Endodermal cell (in vitro differentiated cells): Measurements from ENCODE around the gene ATP6V0B. TPM values are rescaled to one million over a fixed set of nuclear protein-coding genes. Genes with fewer than 3 reads are reported as not detected.

ENCODE experiments used
- DNase-seq: peaks from one replicate; pipeline ENCODE4 v3.0.0-alpha.2; 2017
- H3K27ac ChIP-seq: 2 replicates; pipeline ENCODE4 v1.5.1; 2013; ENCODE audit warnings: mild to moderate bottlenecking, low read depth, low read length, moderate library complexity
- H3K27me3 ChIP-seq: 2 replicates; pipeline ENCODE4 v1.6.1; 2013; ENCODE audit warnings: mild to moderate bottlenecking, low read length, moderate library complexity; ENCODE audit not compliant: insufficient read depth, control insufficient read depth, poor library complexity, severe bottlenecking
- H3K36me3 ChIP-seq: 2 replicates; pipeline ENCODE4 v1.7.0; 2013; ENCODE audit warnings: mild to moderate bottlenecking, low read length, moderate library complexity; ENCODE audit not compliant: control insufficient read depth, insufficient read depth
- H3K4me1 ChIP-seq: one replicate; pipeline ENCODE4 v1.7.0; 2013; ENCODE audit warnings: low read length; ENCODE audit not compliant: control insufficient read depth, insufficient read depth
- H3K4me3 ChIP-seq: 2 replicates; pipeline ENCODE4 v1.5.1; 2013; ENCODE audit warnings: mild to moderate bottlenecking, low read length, moderate library complexity
- H3K9ac ChIP-seq: 2 replicates; pipeline ENCODE4 v1.6.1; 2013; ENCODE audit warnings: mild to moderate bottlenecking, low read length, moderate library complexity; ENCODE audit not compliant: poor library complexity, severe bottlenecking; ENCODE audit errors: extremely low read depth
- H3K9me3 ChIP-seq: 2 replicates; pipeline ENCODE4 v1.6.1; 2013; ENCODE audit warnings: mild to moderate bottlenecking, low read length, moderate library complexity; ENCODE audit not compliant: control insufficient read depth
- H3K27ac Mint-ChIP-seq: 2 replicates; pipeline ENCODE4 v1.8.0; 2020; ENCODE audit warnings: mixed read lengths
- H3K27me3 Mint-ChIP-seq: 2 replicates; pipeline ENCODE4 v1.8.0; 2021; ENCODE audit warnings: mild to moderate bottlenecking, mixed read lengths; ENCODE audit not compliant: insufficient read depth
- H3K36me3 Mint-ChIP-seq: 2 replicates; pipeline ENCODE4 v1.8.0; 2020; ENCODE audit warnings: low read depth, mixed read lengths
- H3K4me1 Mint-ChIP-seq: 2 replicates; pipeline ENCODE4 v1.8.0; 2020; ENCODE audit warnings: mixed read lengths
- H3K4me3 Mint-ChIP-seq: 2 replicates; pipeline ENCODE4 v1.8.0; 2020; ENCODE audit warnings: mild to moderate bottlenecking, moderate library complexity, mixed read lengths
- H3K9me3 Mint-ChIP-seq: 2 replicates; pipeline ENCODE4 v1.8.0; 2020; ENCODE audit warnings: mild to moderate bottlenecking, mixed read lengths
- CTCF ChIP-seq: fragments of 200-600 bp; sonication (generic); conservative IDR thresholded peaks from 2 replicates; pipeline ENCODE4 v1.5.0; 2021; ENCODE audit warnings: antibody characterized with exemption, mild to moderate bottlenecking
- WGBS, 2 experiments: methylation state at CpG; one replicate each; pipeline versions ENCODE4 v1.1.5 to v1.1.7; 2013; ENCODE audit warnings: missing lambda C conversion rate in 2 of 2, mixed read lengths in 1 of 2; ENCODE audit not compliant: insufficient coverage in 1 of 2, insufficient read length in 1 of 2; 5-methylcytosine and 5-hydroxymethylcytosine counted together
- total RNA-seq, 2 donors: library from RNA; stranded (reverse); fragmentation: NEBNext Ultra II Directional in 1 of 2; extraction: Animal tissue kit (Norgen Biotek cat#: 25700) in 1 of 2; gene quantifications; 2 replicates in 1 of 2; 3 replicates in 1 of 2; pipeline ENCODE4 v1.2.1, GENCODE V29; 2021

The ATP6V0B gene
- total RNA-seq, 2 donors from 2014 or later, result 108 to 116 TPM

- peak overlapping the region; percentile 62 for H3K4me3 Mint-ChIP-seq
- H3K4me3 ChIP-seq, result peak overlapping the region; percentile 73
- peaks cover 16% of the 10 kb centered on the region for H3K4me1 Mint-ChIP-seq
- no peak for TF ChIP-seq CTCF
- H3K27me3 Mint-ChIP-seq, result peaks cover 28% of the 10 kb centered on the region
- no peaks in the 10 kb centered on the region for H3K36me3 ChIP-seq
- no peaks in the 10 kb centered on the region for H3K36me3 Mint-ChIP-seq
- H3K9ac ChIP-seq, result no peak overlapping the region
- WGBS, 2 experiments, result 40 to 48% methylated on average over 5 to 8 of the region's 8 CpGs
- no peaks in the 10 kb centered on the region for H3K9me3 ChIP-seq
- no peaks in the 10 kb centered on the region for H3K4me1 ChIP-seq
- no peak for DNase-seq
- no peak overlapping the region for H3K27ac Mint-ChIP-seq
- H3K27me3 ChIP-seq, result peaks cover 34% of the 10 kb centered on the region
- H3K9me3 Mint-ChIP-seq, result no peaks in the 10 kb centered on the region
- no peak overlapping the region for H3K27ac ChIP-seq
These were observed 41.9 kb upstream of the ATP6V0B start for GRCh38 chr1:43932786-43933385.

- Histone ChIP-seq H3K4me3 (peak within 1 kb of the TSS; percentile 73), H3K27ac (no peak within 1 kb of the TSS), H3K4me1 (no peaks in the 10 kb centered on the region), H3K36me3 (no peaks in the 10 kb centered on the region), H3K9me3 (no peaks in the 10 kb centered on the region), H3K27me3 (peaks cover 34% of the 10 kb centered on the region), H3K9ac (no peak within 1 kb of the TSS)
- WGBS, 2 experiments, result 9 to 12% methylated on average over 20 to 42 of the region's 42 CpGs
- H3K4me1 Mint-ChIP-seq, result peaks cover 16% of the 10 kb centered on the region
- peak within 1 kb of the TSS; percentile 62 for H3K4me3 Mint-ChIP-seq
- peak; percentile 91 for DNase-seq
- TF ChIP-seq CTCF, result no peak
- H3K9me3 Mint-ChIP-seq, result no peaks in the 10 kb centered on the region
- no peaks in the 10 kb centered on the region for H3K36me3 Mint-ChIP-seq
- H3K27me3 Mint-ChIP-seq, result peaks cover 34% of the 10 kb centered on the region
- H3K27ac Mint-ChIP-seq, result peak within 1 kb of the TSS; percentile 61
These were observed 41.2 kb upstream of the ATP6V0B start, which contains the start of gene ARTN for GRCh38 chr1:43933386-43934100. Gene ARTN (plus strand): TSS chr1:43933801. CDS start chr1:43935657, 1,856 bp downstream.

GRCh38 chr1:43934101-43934985 lies 40.4 kb upstream of the ATP6V0B start:
- TF ChIP-seq CTCF, result peak; percentile 91
- DNase-seq, result peak; percentile 95
- Histone ChIP-seq H3K27ac (no peak overlapping the region), H3K9ac (no peak overlapping the region), H3K4me1 (no peaks in the 10 kb centered on the region), H3K4me3 (no peak overlapping the region), H3K27me3 (peaks cover 34% of the 10 kb centered on the region), H3K36me3 (no peaks in the 10 kb centered on the region), H3K9me3 (no peaks in the 10 kb centered on the region)
- Mint-ChIP-seq H3K36me3 (no peaks in the 10 kb centered on the region), H3K4me3 (peak overlapping the region; percentile 62), H3K27ac (peak overlapping the region; percentile 61), H3K27me3 (peaks cover 39% of the 10 kb centered on the region), H3K4me1 (peaks cover 16% of the 10 kb centered on the region), H3K9me3 (no peaks in the 10 kb centered on the region)
- WGBS, 2 experiments, result 65 to 71% methylated on average over 9 to 13 of the region's 13 CpGs
